Measurements from ENCODE around the gene R3HDM2. TPM values are rescaled to one million over a fixed set of nuclear protein-coding genes. Genes with fewer than 3 reads are reported as not detected.
A peak's percentile ranks its signal among the peaks of the same experiment; 100 is the strongest.

R3HDM2 gene
- total RNA-seq, 4 donors from 2014 or later: 21.7 to 37.6 (median 29.3) TPM

GRCh38 chr12:57226588-57227314, 204.1 kb downstream of the R3HDM2 start:
- intact Hi-C loops (cut with DNase I): no loop called here
- Histone ChIP-seq H3K9me3 (no peaks in the 10 kb centered on the region), H3K27me3 (peaks cover 0 to 55% (median 11%) of the 10 kb centered on the region in 4 donors), H3K4me3 (peak overlapping the region in 2 of 4 donors; percentile 9 to 34), H3K36me3 (peaks cover 3 to 11% (median 4%) of the 10 kb centered on the region in 3 donors), H3K27ac (no peak overlapping the region), H3K4me1 (peaks cover 27 to 64% (median 28%) of the 10 kb centered on the region in 3 donors)
- WGBS, 2 donors: 17 to 25% methylated on average over 11 to 18 of the region's 35 CpGs
- no peak for DNase-seq
- TF ChIP-seq CTCF (IDR thresholded peaks at IDR 0.05) (no peak), POLR2A (IDR thresholded peaks at IDR 0.05) (no peak)

GRCh38 chr12:57225680-57226210, 205.1 kb downstream of the R3HDM2 start:
- intact Hi-C loops (cut with DNase I): no loop called here
- Histone ChIP-seq H3K4me3 (no peak overlapping the region), H3K27me3 (peaks cover 0 to 65% (median 20%) of the 10 kb centered on the region in 4 donors), H3K27ac (no peak overlapping the region), H3K9me3 (no peaks in the 10 kb centered on the region), H3K36me3 (peaks cover 0 to 1% (median 0%) of the 10 kb centered on the region in 3 donors), H3K4me1 (peaks cover 21 to 58% (median 22%) of the 10 kb centered on the region in 3 donors)
- no peak for DNase-seq
- 62 to 67% methylated on average over 10 to 15 of the region's 18 CpGs for WGBS, 2 donors
- no peak for TF ChIP-seq CTCF (IDR thresholded peaks at IDR 0.05)
- TF ChIP-seq POLR2A (IDR thresholded peaks at IDR 0.05): no peak

GRCh38 chr12:57224973-57225679, 205.7 kb downstream of the R3HDM2 start:
- Histone ChIP-seq H3K4me3 (peak overlapping the region in 1 of 4 donors; percentile 32), H3K9me3 (no peaks in the 10 kb centered on the region), H3K36me3 (no peaks in the 10 kb centered on the region), H3K27ac (no peak overlapping the region), H3K27me3 (peaks cover 0 to 71% (median 23%) of the 10 kb centered on the region in 4 donors), H3K4me1 (peaks cover 15 to 54% (median 15%) of the 10 kb centered on the region in 3 donors)
- WGBS, 2 donors: 12 to 69% methylated on average over 8 to 14 of the region's 61 CpGs
- intact Hi-C loops (cut with DNase I): no loop called here
- DNase-seq: no peak
- TF ChIP-seq CTCF (IDR thresholded peaks at IDR 0.05) (peak; percentile 42 to 63 (median 46)), POLR2A (IDR thresholded peaks at IDR 0.05) (no peak)

GRCh38 chr12:57224278-57224972, 206.4 kb downstream of the R3HDM2 start:
- intact Hi-C loops (cut with DNase I): no loop called here
- no peaks in the 10 kb centered on the region for H3K9me3 ChIP-seq
- peaks cover 12 to 54% (median 14%) of the 10 kb centered on the region in 3 donors for H3K4me1 ChIP-seq
- 69 to 80% methylated on average over 3 to 5 of the region's 30 CpGs for WGBS, 2 donors
- H3K4me3 ChIP-seq: peak overlapping the region in 1 of 4 donors; percentile 32
- no peak for TF ChIP-seq CTCF (IDR thresholded peaks at IDR 0.05)
- no peak for TF ChIP-seq POLR2A (IDR thresholded peaks at IDR 0.05)
- no peaks in the 10 kb centered on the region for H3K36me3 ChIP-seq
- peaks cover 0 to 78% (median 26%) of the 10 kb centered on the region in 4 donors for H3K27me3 ChIP-seq
- DNase-seq: no peak
- H3K27ac ChIP-seq: no peak overlapping the region
